Mucosa of rectum (tissue), 2 donors: ENCODE results near the gene DIAPH3.

ENCODE experiments used
- H3K27ac ChIP-seq, 2 donors: one replicate each; pipeline ENCODE4 v1.7.0; 2013; ENCODE audit warnings: inconsistent platforms in 2 of 2, low read depth in 2 of 2, low read length in 2 of 2
- H3K27me3 ChIP-seq, 2 donors: one replicate each; pipeline ENCODE4 v1.7.0; 2013; ENCODE audit warnings: low read length in 2 of 2; ENCODE audit not compliant: control insufficient read depth in 2 of 2, insufficient read depth in 2 of 2
- H3K36me3 ChIP-seq, 2 donors: one replicate each; pipeline ENCODE4 v1.7.0; 2013; ENCODE audit warnings: low read length in 2 of 2; ENCODE audit not compliant: control insufficient read depth in 2 of 2, insufficient read depth in 2 of 2
- H3K4me1 ChIP-seq, 2 donors: one replicate each; pipeline ENCODE4 v1.7.0; 2013; ENCODE audit warnings: low read length in 2 of 2, mild to moderate bottlenecking in 1 of 2; ENCODE audit not compliant: control insufficient read depth in 2 of 2, insufficient read depth in 2 of 2
- H3K4me3 ChIP-seq, 2 donors: one replicate each; pipeline ENCODE4 v1.7.0; 2013; ENCODE audit warnings: low read length in 2 of 2
- H3K9ac ChIP-seq, 2 donors: one replicate each; pipeline ENCODE4 v1.7.0; 2013; ENCODE audit warnings: low read length in 2 of 2, low read depth in 1 of 2, mild to moderate bottlenecking in 1 of 2
- H3K9me3 ChIP-seq, 2 donors: one replicate each; pipeline ENCODE4 v1.7.0; 2013; ENCODE audit warnings: low read length in 2 of 2; ENCODE audit not compliant: control insufficient read depth in 2 of 2
- donor health status: healthy.
- donor health status: Normal muscosa, but diverticular disease.

The DIAPH3 gene

DNA sequence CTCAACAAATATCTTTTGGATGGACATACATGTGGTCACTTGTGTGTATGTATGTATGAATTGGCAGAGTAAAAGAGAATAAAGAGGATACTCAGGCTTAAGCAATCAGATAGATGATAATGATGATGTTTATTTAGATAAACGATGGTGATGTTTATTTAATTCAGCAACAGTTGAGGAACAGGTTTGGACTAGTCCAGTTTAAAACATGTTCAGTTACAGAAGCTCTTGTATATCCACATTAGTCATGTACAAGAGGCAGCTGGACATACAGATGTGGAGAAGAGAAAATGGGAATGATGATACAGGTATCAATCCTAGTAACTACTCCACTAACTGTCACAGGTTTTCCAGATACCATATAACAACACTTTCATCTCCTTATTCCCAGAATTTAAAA lies 232.1 kb downstream of the DIAPH3 start:
- H3K4me1 ChIP-seq: no peaks in the 10 kb centered on the region
- H3K4me3 ChIP-seq: no peak overlapping the region
- no peaks in the 10 kb centered on the region for H3K9me3 ChIP-seq
- H3K27me3 ChIP-seq: no peaks in the 10 kb centered on the region
- H3K27ac ChIP-seq: no peak overlapping the region
- no peak overlapping the region for H3K9ac ChIP-seq
- no peaks in the 10 kb centered on the region for H3K36me3 ChIP-seq

GRCh38 chr13:59924256-59924655 lies 239.5 kb downstream of the DIAPH3 start:
- Histone ChIP-seq H3K36me3 (no peaks in the 10 kb centered on the region), H3K27ac (no peak overlapping the region), H3K4me3 (no peak overlapping the region), H3K4me1 (no peaks in the 10 kb centered on the region), H3K27me3 (no peaks in the 10 kb centered on the region), H3K9me3 (no peaks in the 10 kb centered on the region), H3K9ac (no peak overlapping the region)

- Histone ChIP-seq H3K4me1 (no peaks in the 10 kb centered on the region), H3K36me3 (no peaks in the 10 kb centered on the region), H3K27me3 (no peaks in the 10 kb centered on the region)
Measured at GRCh38 chr13:59915252-59915651, 248.5 kb downstream of the DIAPH3 start.

DNA sequence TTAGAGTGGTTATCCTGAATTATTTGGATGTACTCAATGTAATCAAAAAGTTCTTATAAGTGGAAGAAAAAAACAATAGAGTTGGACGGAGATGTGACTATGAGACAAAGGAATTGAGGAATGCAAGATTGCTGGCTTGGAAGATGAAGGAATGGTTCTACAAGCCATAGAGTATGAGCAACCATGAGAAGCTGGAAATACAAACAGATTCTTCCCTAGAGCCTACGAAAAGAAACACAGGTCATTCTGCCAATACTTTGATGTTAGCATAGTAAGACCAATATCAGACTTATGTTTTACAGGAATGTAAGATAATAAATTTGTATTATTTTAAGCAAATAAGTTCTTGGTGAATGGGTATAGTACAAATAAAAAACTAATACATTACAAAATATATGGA lies 249.2 kb downstream of the DIAPH3 start:
- H3K9ac ChIP-seq: no peak overlapping the region
- no peaks in the 10 kb centered on the region for H3K36me3 ChIP-seq
- H3K4me1 ChIP-seq: no peaks in the 10 kb centered on the region
- no peak overlapping the region for H3K4me3 ChIP-seq
- no peak overlapping the region for H3K27ac ChIP-seq
- no peaks in the 10 kb centered on the region for H3K9me3 ChIP-seq
- no peaks in the 10 kb centered on the region for H3K27me3 ChIP-seq

More at GRCh38 chr13:59915252-59915651, 248.5 kb downstream of the DIAPH3 start:
- H3K4me3 ChIP-seq: no peak overlapping the region
- H3K27ac ChIP-seq: no peak overlapping the region
- no peaks in the 10 kb centered on the region for H3K9me3 ChIP-seq
- H3K9ac ChIP-seq: no peak overlapping the region

DNA sequence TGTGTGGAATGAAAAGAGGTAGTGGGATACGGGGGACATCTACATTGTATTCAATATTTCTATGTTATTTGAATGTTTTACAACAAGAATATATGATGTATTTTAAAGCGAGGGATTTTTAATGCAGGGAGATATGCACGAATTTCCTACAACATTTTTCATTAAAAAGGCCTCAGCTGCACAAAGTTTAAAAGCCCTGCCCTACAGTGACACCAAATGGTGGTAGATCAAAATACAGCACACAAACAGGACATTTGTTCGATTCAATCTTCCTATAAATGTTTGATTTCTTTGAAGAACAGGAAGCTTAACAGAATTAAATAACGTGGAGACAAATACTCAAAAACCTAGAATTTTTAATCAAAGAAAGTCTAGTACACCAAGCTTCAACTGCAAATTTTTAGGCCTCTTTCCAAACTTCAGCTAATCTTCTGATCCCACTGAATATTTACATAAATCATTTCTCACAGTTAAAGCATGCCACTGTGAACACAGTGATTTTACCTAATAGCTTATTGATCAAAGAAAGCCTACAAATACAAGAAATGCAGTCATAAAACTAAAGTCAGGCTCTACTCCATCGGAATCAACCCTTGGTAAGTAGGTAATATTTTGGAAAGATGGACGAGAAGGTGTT lies 257.2 kb downstream of the DIAPH3 start:
- Histone ChIP-seq H3K27ac (no peak overlapping the region), H3K4me1 (no peaks in the 10 kb centered on the region), H3K4me3 (no peak overlapping the region), H3K27me3 (no peaks in the 10 kb centered on the region), H3K9ac (no peak overlapping the region), H3K36me3 (no peaks in the 10 kb centered on the region), H3K9me3 (no peaks in the 10 kb centered on the region)

DNA sequence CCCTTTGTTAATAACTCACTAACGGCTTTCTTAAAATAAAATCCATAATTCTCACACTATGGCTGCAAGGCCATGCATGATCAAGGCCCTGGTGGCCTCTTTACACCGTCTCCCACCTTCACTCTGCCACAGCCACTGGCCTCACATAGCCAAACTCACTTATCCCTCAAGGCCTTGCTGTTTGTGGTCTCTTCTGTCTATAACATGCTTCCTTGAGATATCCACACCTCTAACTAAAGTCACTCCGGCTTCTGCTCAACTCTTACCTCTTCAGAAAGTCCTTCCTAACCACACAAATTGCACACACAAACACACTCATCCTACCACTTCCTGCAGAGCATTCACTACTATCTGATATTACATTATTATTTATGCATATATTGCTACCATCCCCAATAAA lies 262.5 kb downstream of the DIAPH3 start:
- no peak overlapping the region for H3K4me3 ChIP-seq
- no peak overlapping the region for H3K27ac ChIP-seq
- no peaks in the 10 kb centered on the region for H3K4me1 ChIP-seq
- H3K9ac ChIP-seq: no peak overlapping the region
- no peaks in the 10 kb centered on the region for H3K9me3 ChIP-seq
- H3K27me3 ChIP-seq: no peaks in the 10 kb centered on the region
- no peaks in the 10 kb centered on the region for H3K36me3 ChIP-seq

DNA sequence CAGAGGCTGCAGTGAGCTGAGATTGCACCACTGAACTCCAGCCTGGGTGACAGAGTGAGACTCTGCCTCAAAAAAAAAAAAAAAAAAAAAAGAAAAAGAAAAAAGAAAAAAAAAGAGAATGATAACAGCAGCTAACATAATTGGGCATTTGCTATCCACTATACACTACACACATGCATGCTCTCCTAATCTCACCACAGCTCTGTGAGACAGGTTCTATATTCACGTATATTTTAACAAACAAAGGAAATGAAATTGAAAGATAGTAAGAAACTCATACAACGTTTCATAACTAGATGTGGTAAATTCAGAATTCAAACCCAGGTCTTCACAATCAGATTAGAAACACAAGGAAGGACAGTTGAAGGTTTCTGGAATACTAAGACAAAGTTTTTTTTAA lies 265.7 kb downstream of the DIAPH3 start:
- H3K4me1 ChIP-seq: no peaks in the 10 kb centered on the region
- H3K27ac ChIP-seq: no peak overlapping the region
- no peaks in the 10 kb centered on the region for H3K27me3 ChIP-seq
- no peaks in the 10 kb centered on the region for H3K36me3 ChIP-seq
- no peaks in the 10 kb centered on the region for H3K9me3 ChIP-seq
- no peak overlapping the region for H3K4me3 ChIP-seq
- no peak overlapping the region for H3K9ac ChIP-seq

GRCh38 chr13:59893266-59893665 lies 270.5 kb downstream of the DIAPH3 start:
- Histone ChIP-seq H3K9me3 (no peaks in the 10 kb centered on the region), H3K36me3 (no peaks in the 10 kb centered on the region), H3K4me3 (no peak overlapping the region), H3K27me3 (no peaks in the 10 kb centered on the region), H3K4me1 (peaks cover 0 to 5% of the 10 kb centered on the region in 2 donors), H3K27ac (no peak overlapping the region), H3K9ac (no peak overlapping the region)

DNA sequence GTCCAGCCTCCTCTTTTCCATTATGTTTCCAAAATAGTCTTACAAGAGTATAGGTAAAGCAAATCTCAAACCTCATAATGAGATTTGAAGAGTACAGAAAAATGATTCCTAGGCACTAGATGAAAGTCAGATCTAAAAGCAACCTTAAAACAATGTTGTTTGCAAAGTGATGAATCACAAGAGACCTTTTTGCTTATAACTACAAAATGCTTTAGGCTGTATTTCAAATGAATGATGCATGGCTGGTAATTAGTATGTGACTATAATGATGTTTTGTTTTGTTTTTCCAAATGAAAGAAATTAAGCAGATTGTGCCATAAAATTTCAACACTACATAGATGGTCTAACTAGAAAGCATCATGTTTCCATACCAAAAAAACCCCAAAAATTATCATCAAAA lies 272.7 kb downstream of the DIAPH3 start:
- Histone ChIP-seq H3K27ac (no peak overlapping the region), H3K4me3 (no peak overlapping the region), H3K9ac (no peak overlapping the region), H3K27me3 (no peaks in the 10 kb centered on the region), H3K4me1 (peaks cover 0 to 5% of the 10 kb centered on the region in 2 donors), H3K9me3 (no peaks in the 10 kb centered on the region), H3K36me3 (no peaks in the 10 kb centered on the region)

- Histone ChIP-seq H3K4me3 (no peak overlapping the region), H3K9ac (no peak overlapping the region), H3K9me3 (no peaks in the 10 kb centered on the region), H3K36me3 (no peaks in the 10 kb centered on the region), H3K27me3 (no peaks in the 10 kb centered on the region), H3K4me1 (peaks cover 0 to 5% of the 10 kb centered on the region in 2 donors), H3K27ac (no peak overlapping the region)
Measured at GRCh38 chr13:59890054-59890453, 273.7 kb downstream of the DIAPH3 start.

DNA sequence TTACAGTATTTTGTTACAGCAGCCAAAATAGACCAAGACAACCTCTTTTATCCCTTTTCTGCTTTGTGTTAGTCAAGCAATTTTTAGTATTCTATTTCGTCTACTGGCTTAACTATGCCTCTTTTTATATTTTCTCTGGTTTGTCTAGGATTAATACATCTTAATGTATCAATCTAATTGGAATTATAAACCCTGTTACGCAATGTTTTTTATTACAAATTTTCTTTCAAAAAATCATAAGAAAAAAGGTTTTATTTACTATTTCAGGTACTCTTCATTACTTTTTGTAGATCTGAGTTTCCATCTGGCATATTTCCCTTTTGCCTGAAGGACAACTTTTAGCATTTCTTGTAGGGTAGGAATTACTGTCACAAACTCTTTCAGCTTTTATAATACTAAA lies 275.3 kb downstream of the DIAPH3 start:
- Histone ChIP-seq H3K9me3 (no peaks in the 10 kb centered on the region), H3K9ac (no peak overlapping the region), H3K27ac (no peak overlapping the region), H3K36me3 (no peaks in the 10 kb centered on the region), H3K4me1 (peaks cover 0 to 5% of the 10 kb centered on the region in 2 donors), H3K4me3 (no peak overlapping the region), H3K27me3 (no peaks in the 10 kb centered on the region)
